OCI-LY3 (cell line): ENCODE measurements around the gene NMRK2.
A peak's percentile ranks its signal among the peaks of the same experiment; 100 is the strongest.

Source experiments
- EZH2phosphoT487 ChIP-seq: fragments of 200-600 bp; shearing (Covaris generic); IDR thresholded peaks from 2 replicates; pipeline ENCODE4 v1.6.1; 2018; ENCODE audit warnings: antibody characterized with exemption, mixed run types, low read depth
- TF ChIP-seq, protein P1 (sequence below): fragments of 200-600, 300-600 bp; sonication (generic); IDR thresholded peaks from 2 replicates; pipeline ENCODE4 v1.5.1; 2014; ENCODE audit warnings: antibody characterized with exemption, low read length, low read depth

DNA sequence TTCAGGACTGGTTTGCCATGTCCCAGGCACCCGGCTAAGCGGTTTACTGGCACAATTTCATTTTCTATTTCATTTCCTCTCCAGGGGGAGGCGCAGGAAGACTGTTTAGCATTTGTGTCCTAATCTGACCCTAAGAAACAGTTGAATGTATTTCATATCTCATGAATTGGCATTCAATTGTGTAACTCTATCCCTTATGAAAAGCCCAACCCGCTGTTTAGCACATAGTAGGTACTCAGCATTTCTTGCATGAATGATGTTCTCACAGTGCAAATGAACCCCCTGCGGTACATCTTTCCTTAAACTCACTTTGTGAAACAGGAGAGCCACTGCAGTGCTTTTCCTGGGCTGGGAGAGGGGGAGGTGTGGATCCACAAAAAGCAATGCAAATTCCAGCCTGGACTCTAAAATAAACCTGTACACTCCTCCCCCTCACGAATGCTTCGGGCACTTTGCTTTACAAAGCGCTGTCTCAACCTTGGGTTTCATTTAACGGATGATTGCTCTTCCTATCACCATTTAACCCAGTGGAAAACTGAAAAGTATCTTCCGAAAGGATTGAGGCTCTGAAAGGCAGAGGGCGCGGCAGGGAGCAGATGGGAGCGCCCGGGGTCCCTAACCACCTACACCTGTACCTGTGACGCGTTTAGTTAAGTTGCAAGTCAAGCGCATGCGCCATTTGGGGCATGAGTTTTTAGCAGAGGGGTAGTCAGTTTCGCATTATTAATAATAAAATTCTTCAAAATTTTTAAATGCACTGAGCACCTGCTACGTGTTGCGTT, 53.6 kb downstream of the NMRK2 start:
- TF ChIP-seq, protein P1, sequence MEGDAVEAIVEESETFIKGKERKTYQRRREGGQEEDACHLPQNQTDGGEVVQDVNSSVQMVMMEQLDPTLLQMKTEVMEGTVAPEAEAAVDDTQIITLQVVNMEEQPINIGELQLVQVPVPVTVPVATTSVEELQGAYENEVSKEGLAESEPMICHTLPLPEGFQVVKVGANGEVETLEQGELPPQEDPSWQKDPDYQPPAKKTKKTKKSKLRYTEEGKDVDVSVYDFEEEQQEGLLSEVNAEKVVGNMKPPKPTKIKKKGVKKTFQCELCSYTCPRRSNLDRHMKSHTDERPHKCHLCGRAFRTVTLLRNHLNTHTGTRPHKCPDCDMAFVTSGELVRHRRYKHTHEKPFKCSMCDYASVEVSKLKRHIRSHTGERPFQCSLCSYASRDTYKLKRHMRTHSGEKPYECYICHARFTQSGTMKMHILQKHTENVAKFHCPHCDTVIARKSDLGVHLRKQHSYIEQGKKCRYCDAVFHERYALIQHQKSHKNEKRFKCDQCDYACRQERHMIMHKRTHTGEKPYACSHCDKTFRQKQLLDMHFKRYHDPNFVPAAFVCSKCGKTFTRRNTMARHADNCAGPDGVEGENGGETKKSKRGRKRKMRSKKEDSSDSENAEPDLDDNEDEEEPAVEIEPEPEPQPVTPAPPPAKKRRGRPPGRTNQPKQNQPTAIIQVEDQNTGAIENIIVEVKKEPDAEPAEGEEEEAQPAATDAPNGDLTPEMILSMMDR: peak; percentile 87
- no peak for TF ChIP-seq EZH2phosphoT487
